ENCODE results near the gene IMPA2.

The IMPA2 gene

GRCh38 chr18:11980494-11981191, 664 bp upstream of the IMPA2 start:
- H3K27ac ChIP-seq (ENCODE audit: low read depth, low read length) = peak overlapping the region; percentile 99

DNA sequence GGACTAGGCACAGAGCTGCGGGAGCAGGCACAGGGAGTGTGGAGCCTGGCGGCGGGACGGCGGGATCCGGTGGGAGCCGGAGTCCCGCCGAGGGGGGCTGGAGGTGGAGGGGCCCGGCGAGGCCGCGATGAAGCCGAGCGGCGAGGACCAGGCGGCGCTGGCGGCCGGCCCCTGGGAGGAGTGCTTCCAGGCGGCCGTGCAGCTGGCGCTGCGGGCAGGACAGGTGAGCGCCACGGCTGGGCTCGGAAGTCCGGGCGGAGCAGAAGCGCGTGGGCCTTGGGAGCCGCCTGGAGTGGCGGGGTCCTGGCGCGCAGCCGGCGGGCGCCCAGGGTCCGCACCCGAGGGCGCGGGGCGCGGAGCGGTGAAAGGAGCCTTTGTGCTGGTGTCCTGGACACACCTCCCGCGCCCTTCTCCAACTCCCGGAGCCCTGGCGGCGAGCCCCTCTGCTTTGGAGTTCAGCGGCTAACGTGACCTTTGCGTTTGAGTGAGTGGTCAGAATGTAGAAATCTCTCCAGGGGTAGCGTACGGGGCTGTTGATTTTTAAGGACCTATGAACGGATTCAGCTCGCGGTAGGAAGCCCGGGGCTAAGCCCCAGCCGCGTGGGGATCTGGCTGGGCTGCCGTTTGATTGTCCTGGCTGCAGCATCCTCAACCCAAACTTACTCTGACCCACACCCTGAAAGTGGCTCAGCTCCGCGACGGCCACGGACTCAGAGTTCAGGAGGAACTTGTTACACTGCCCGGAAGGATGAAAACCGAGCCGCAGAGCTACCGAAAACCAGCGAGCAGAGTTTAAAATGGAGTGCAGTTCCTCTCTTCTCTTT, 448 bp downstream of the IMPA2 start:
- H3K27me3 ChIP-seq (ENCODE audit: control insufficient read depth, insufficient read depth, low read length) = no peaks in the 10 kb centered on the region
- H3K9ac ChIP-seq (ENCODE audit: low read depth, low read length) = peak overlapping the region; percentile 69

More at GRCh38 chr18:11980494-11981191, 664 bp upstream of the IMPA2 start:
- Histone ChIP-seq H3K9ac (ENCODE audit: low read depth, low read length) (peak overlapping the region; percentile 91), H3K4me3 (ENCODE audit: low read depth, low read length) (peak overlapping the region; percentile 66), H3K27me3 (ENCODE audit: control insufficient read depth, insufficient read depth, low read length) (no peaks in the 10 kb centered on the region), H3K4me1 (ENCODE audit: control insufficient read depth, insufficient read depth, low read length) (peaks cover 27% of the 10 kb centered on the region), H3K36me3 (ENCODE audit: control insufficient read depth, insufficient read depth, low read length) (0 out of 2 replicates have a peak, but pooled peaks cover 2% of the 10 kb centered on the region), H3K9me3 (ENCODE audit: control insufficient read depth, insufficient read depth, low read length) (no peaks in the 10 kb centered on the region)

GRCh38 chr18:11982981-11983380, 1.7 kb downstream of the IMPA2 start:
- no peaks in the 10 kb centered on the region for H3K9me3 ChIP-seq (ENCODE audit: control insufficient read depth, insufficient read depth, low read length)
- peaks cover 40% of the 10 kb centered on the region for H3K4me1 ChIP-seq (ENCODE audit: control insufficient read depth, insufficient read depth, low read length)
- H3K9ac ChIP-seq (ENCODE audit: low read depth, low read length) = no peak overlapping the region
- H3K27ac ChIP-seq (ENCODE audit: low read depth, low read length) = no peak overlapping the region
- H3K4me3 ChIP-seq (ENCODE audit: low read depth, low read length) = peak overlapping the region; percentile 83
- H3K27me3 ChIP-seq (ENCODE audit: control insufficient read depth, insufficient read depth, low read length) = no peaks in the 10 kb centered on the region
- peaks cover 11% of the 10 kb centered on the region; the same call in 1 of the 2 replicates for H3K36me3 ChIP-seq (ENCODE audit: control insufficient read depth, insufficient read depth, low read length)

More for the DNA sequence above, 448 bp downstream of the IMPA2 start:
- Histone ChIP-seq H3K27ac (ENCODE audit: low read depth, low read length) (peak overlapping the region; percentile 75), H3K36me3 (ENCODE audit: control insufficient read depth, insufficient read depth, low read length) (0 out of 2 replicates have a peak, but pooled peaks cover 7% of the 10 kb centered on the region), H3K4me3 (ENCODE audit: low read depth, low read length) (peak overlapping the region; percentile 83), H3K9me3 (ENCODE audit: control insufficient read depth, insufficient read depth, low read length) (no peaks in the 10 kb centered on the region), H3K4me1 (ENCODE audit: control insufficient read depth, insufficient read depth, low read length) (peaks cover 37% of the 10 kb centered on the region)

- Histone ChIP-seq H3K9me3 (ENCODE audit: control insufficient read depth, insufficient read depth, low read length) (no peaks in the 10 kb centered on the region), H3K4me3 (ENCODE audit: low read depth, low read length) (peak overlapping the region; percentile 83), H3K4me1 (ENCODE audit: control insufficient read depth, insufficient read depth, low read length) (peaks cover 40% of the 10 kb centered on the region), H3K27me3 (ENCODE audit: control insufficient read depth, insufficient read depth, low read length) (no peaks in the 10 kb centered on the region), H3K27ac (ENCODE audit: low read depth, low read length) (no peak overlapping the region), H3K36me3 (ENCODE audit: control insufficient read depth, insufficient read depth, low read length) (peaks cover 11% of the 10 kb centered on the region; the same call in 1 of the 2 replicates), H3K9ac (ENCODE audit: low read depth, low read length) (no peak overlapping the region)
Observed at GRCh38 chr18:11983592-11983991, 2.3 kb downstream of the IMPA2 start.

- no peak overlapping the region for H3K27ac ChIP-seq (ENCODE audit: low read depth, low read length)
- H3K4me3 ChIP-seq (ENCODE audit: low read depth, low read length) = peak overlapping the region; percentile 83; the same call in 1 of the 2 replicates
- peaks cover 11% of the 10 kb centered on the region; the same call in 1 of the 2 replicates for H3K36me3 ChIP-seq (ENCODE audit: control insufficient read depth, insufficient read depth, low read length)
- no peaks in the 10 kb centered on the region for H3K9me3 ChIP-seq (ENCODE audit: control insufficient read depth, insufficient read depth, low read length)
- no peaks in the 10 kb centered on the region for H3K27me3 ChIP-seq (ENCODE audit: control insufficient read depth, insufficient read depth, low read length)
- peaks cover 41% of the 10 kb centered on the region for H3K4me1 ChIP-seq (ENCODE audit: control insufficient read depth, insufficient read depth, low read length)
- H3K9ac ChIP-seq (ENCODE audit: low read depth, low read length) = no peak overlapping the region
Observed at GRCh38 chr18:11984091-11984490, 2.8 kb downstream of the IMPA2 start.

GRCh38 chr18:11985586-11985985, 4.3 kb downstream of the IMPA2 start:
- H3K27ac ChIP-seq (ENCODE audit: low read depth, low read length) = no peak overlapping the region
- no peaks in the 10 kb centered on the region for H3K27me3 ChIP-seq (ENCODE audit: control insufficient read depth, insufficient read depth, low read length)
- peaks cover 11% of the 10 kb centered on the region; the same call in 1 of the 2 replicates for H3K36me3 ChIP-seq (ENCODE audit: control insufficient read depth, insufficient read depth, low read length)
- H3K4me1 ChIP-seq (ENCODE audit: control insufficient read depth, insufficient read depth, low read length) = peaks cover 44% of the 10 kb centered on the region
- no peaks in the 10 kb centered on the region for H3K9me3 ChIP-seq (ENCODE audit: control insufficient read depth, insufficient read depth, low read length)
- no peak overlapping the region for H3K9ac ChIP-seq (ENCODE audit: low read depth, low read length)
- H3K4me3 ChIP-seq (ENCODE audit: low read depth, low read length) = no peak overlapping the region

DNA sequence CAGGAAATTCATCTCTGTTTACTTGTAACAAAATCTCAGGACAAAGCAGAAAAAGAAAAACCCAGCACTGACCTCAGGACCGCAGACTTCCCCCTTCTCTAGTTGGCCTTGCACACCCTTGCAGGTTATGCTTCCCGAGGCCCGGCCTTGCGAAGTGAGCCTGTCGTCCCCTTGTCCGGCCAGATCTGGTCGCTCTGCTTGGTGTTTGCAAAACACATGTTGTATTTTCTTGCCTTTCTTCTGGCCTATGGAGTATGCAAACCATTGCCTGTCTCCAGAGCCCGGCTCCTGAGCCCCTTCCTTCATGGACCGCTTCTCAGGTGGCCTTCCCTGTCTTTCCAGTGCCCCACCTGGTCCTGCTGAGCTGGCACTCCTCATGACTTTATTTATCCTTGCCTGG, 4.8 kb downstream of the IMPA2 start:
- Histone ChIP-seq H3K4me3 (ENCODE audit: low read depth, low read length) (no peak overlapping the region), H3K27ac (ENCODE audit: low read depth, low read length) (no peak overlapping the region), H3K36me3 (ENCODE audit: control insufficient read depth, insufficient read depth, low read length) (peaks cover 11% of the 10 kb centered on the region; the same call in 1 of the 2 replicates), H3K9ac (ENCODE audit: low read depth, low read length) (no peak overlapping the region), H3K27me3 (ENCODE audit: control insufficient read depth, insufficient read depth, low read length) (no peaks in the 10 kb centered on the region), H3K9me3 (ENCODE audit: control insufficient read depth, insufficient read depth, low read length) (no peaks in the 10 kb centered on the region), H3K4me1 (ENCODE audit: control insufficient read depth, insufficient read depth, low read length) (peaks cover 44% of the 10 kb centered on the region)

DNA sequence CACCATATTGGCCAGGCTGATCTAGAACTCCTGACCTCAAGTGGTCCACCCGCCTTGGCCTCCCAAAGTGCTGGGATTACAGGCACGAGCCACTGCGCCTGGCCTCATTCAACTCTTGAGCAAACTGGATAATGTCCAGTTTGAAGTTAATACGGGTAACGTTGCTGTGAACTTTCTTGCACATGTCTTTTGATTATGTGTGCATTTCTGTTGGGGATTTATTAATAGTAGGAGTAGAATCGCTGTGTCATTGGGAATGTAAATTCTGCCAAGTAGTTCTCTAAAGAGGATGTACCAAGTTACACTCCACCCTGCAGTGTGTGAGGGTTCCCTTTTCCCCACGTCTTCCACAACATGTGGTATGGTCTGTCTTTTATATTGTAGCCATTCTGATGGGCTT, 6.2 kb downstream of the IMPA2 start:
- H3K4me3 ChIP-seq (ENCODE audit: low read depth, low read length) = no peak overlapping the region
- H3K27me3 ChIP-seq (ENCODE audit: control insufficient read depth, insufficient read depth, low read length) = no peaks in the 10 kb centered on the region
- H3K9me3 ChIP-seq (ENCODE audit: control insufficient read depth, insufficient read depth, low read length) = no peaks in the 10 kb centered on the region
- no peak overlapping the region for H3K27ac ChIP-seq (ENCODE audit: low read depth, low read length)
- H3K4me1 ChIP-seq (ENCODE audit: control insufficient read depth, insufficient read depth, low read length) = peaks cover 44% of the 10 kb centered on the region
- H3K36me3 ChIP-seq (ENCODE audit: control insufficient read depth, insufficient read depth, low read length) = peaks cover 11% of the 10 kb centered on the region; the same call in 1 of the 2 replicates
- H3K9ac ChIP-seq (ENCODE audit: low read depth, low read length) = no peak overlapping the region

DNA sequence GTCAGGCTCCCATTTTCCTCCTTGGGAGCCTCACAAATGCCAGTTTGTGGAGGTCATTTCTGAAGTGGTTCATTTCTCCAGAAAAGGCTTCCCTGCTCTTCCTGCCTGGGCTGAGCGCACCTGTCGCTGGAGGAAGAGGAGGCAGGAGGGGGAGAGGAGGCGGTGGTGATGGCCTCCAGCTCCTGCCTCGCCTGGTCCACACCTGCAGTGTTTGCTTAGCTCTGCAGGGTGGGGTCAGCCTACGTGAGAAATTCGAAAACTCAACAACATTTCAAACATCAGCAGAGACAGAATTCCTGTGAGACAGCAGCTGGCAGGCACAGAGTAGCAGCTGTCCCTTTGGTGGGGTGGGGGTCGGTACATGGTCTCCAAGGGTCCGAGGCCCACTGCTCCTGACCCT, 7.9 kb downstream of the IMPA2 start:
- Histone ChIP-seq H3K4me3 (ENCODE audit: low read depth, low read length) (no peak overlapping the region), H3K9me3 (ENCODE audit: control insufficient read depth, insufficient read depth, low read length) (no peaks in the 10 kb centered on the region), H3K4me1 (ENCODE audit: control insufficient read depth, insufficient read depth, low read length) (peaks cover 28% of the 10 kb centered on the region), H3K27ac (ENCODE audit: low read depth, low read length) (no peak overlapping the region), H3K36me3 (ENCODE audit: control insufficient read depth, insufficient read depth, low read length) (peaks cover 11% of the 10 kb centered on the region; the same call in 1 of the 2 replicates), H3K9ac (ENCODE audit: low read depth, low read length) (no peak overlapping the region), H3K27me3 (ENCODE audit: control insufficient read depth, insufficient read depth, low read length) (no peaks in the 10 kb centered on the region)

DNA sequence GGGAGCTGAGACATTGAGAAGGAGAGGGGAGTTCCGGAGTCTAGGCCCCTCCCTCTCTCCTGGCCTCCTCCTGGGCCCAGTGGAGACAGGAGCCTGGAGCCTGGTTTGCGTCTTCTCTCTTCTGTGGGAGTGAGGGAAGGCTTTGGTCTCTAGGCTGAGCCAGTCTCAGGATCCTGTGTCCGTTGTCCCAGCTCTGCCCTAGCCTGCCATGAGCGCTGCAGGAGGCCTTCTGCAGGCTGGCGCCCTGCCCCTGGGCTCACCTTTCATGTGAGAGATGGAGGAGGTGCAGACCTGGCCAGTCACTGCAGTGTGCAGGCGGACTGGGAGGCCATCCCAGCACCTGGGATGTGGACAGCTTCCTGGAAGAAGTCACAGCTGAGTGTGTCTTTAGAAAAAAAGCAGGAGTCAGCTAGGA, 8.7 kb downstream of the IMPA2 start:
- Histone ChIP-seq H3K27ac (ENCODE audit: low read depth, low read length) (no peak overlapping the region), H3K36me3 (ENCODE audit: control insufficient read depth, insufficient read depth, low read length) (peaks cover 11% of the 10 kb centered on the region; the same call in 1 of the 2 replicates), H3K9ac (ENCODE audit: low read depth, low read length) (no peak overlapping the region), H3K9me3 (ENCODE audit: control insufficient read depth, insufficient read depth, low read length) (no peaks in the 10 kb centered on the region), H3K4me1 (ENCODE audit: control insufficient read depth, insufficient read depth, low read length) (peaks cover 34% of the 10 kb centered on the region), H3K4me3 (ENCODE audit: low read depth, low read length) (no peak overlapping the region), H3K27me3 (ENCODE audit: control insufficient read depth, insufficient read depth, low read length) (no peaks in the 10 kb centered on the region)

DNA sequence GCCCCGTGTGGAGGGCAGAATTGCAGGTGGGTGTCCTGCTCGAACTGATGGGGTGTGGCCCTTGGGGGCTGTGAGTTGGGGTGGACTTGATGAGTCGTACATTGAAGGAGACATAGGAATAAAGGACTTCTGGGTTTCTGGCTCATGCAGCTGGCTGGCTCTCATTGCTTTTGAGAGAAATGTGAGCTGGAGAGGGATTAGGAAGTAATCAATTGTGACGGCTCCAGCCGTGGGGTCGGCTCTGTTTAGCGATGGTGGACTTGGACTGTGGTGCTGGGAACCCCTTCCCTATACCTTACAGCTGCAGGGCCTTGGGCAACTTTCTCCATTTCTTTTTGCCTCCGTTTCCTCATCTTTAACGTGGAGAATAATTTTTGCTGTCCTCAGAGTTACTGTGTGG, 9.2 kb downstream of the IMPA2 start:
- H3K36me3 ChIP-seq (ENCODE audit: control insufficient read depth, insufficient read depth, low read length) = peaks cover 10% of the 10 kb centered on the region; the same call in 1 of the 2 replicates
- no peak overlapping the region for H3K9ac ChIP-seq (ENCODE audit: low read depth, low read length)
- peaks cover 40% of the 10 kb centered on the region for H3K4me1 ChIP-seq (ENCODE audit: control insufficient read depth, insufficient read depth, low read length)
- no peaks in the 10 kb centered on the region for H3K27me3 ChIP-seq (ENCODE audit: control insufficient read depth, insufficient read depth, low read length)
- no peak overlapping the region for H3K4me3 ChIP-seq (ENCODE audit: low read depth, low read length)
- H3K9me3 ChIP-seq (ENCODE audit: control insufficient read depth, insufficient read depth, low read length) = no peaks in the 10 kb centered on the region
- no peak overlapping the region for H3K27ac ChIP-seq (ENCODE audit: low read depth, low read length)
